H1 (cell line): ENCODE measurements around the gene POLR3C. TPM values are rescaled to one million over a fixed set of nuclear protein-coding genes. Genes with fewer than 3 reads are reported as not detected.
"Not testable (repeated sequence)": the region's sequence is repeated elsewhere in the genome, so short reads cannot be mapped to it uniquely, and the experiment has no call there.

ENCODE experiments used
- CTCF ChIA-PET: fragments of 300-600 bp; sonication (Branson Sonifier 250); formaldehyde crosslinking; loops from one replicate; lab custom pipeline; 2021; ENCODE audit not compliant: partially characterized antibody; lab: Charles Lee
- POLR2A ChIA-PET: fragments of 300-600 bp; sonication (Branson Sonifier 250); formaldehyde crosslinking; loops from one replicate; lab custom pipeline; 2021; ENCODE audit warnings: inconsistent platforms; ENCODE audit not compliant: partially characterized antibody; lab: Charles Lee
- DNase-seq, 2 experiments: peaks; one replicate each; pipeline versions ENCODE4 v3.0.0 to v3.0.0-alpha.2; 2010 to 2022; ENCODE audit warnings: low spot score in 2 of 2, low read depth in 1 of 2, mixed read lengths in 1 of 2
- FAIRE-seq: peaks from 2 replicates; lab custom pipeline; 2011; peaks lifted over from hg19 to GRCh38; lab: Jason Lieb, UNC
- H2AFZ ChIP-seq: 2 replicates; pipeline ENCODE4 v1.8.1; 2012; ENCODE audit warnings: low read length, inconsistent platforms
- H2AK5ac ChIP-seq: 2 replicates; pipeline ENCODE4 v1.6.1; 2013; ENCODE audit warnings: low read depth, low read length
- H2BK120ac ChIP-seq: replicated peaks from 2 replicates; pipeline ENCODE3; 2013; ENCODE audit warnings: low read depth, low read length, inconsistent platforms
- H2BK12ac ChIP-seq: 2 replicates; pipeline ENCODE4 v1.6.1; 2013; ENCODE audit warnings: low read depth, low read length
- H2BK15ac ChIP-seq: 2 replicates; pipeline ENCODE4 v1.6.1; 2013; ENCODE audit warnings: low read length
- H2BK20ac ChIP-seq: 2 replicates; pipeline ENCODE4 v1.6.1; 2013; ENCODE audit warnings: low read length
- H2BK5ac ChIP-seq: 2 replicates; pipeline ENCODE4 v1.6.1; 2013; ENCODE audit warnings: low read depth, low read length
- H3K14ac ChIP-seq: 2 replicates; pipeline ENCODE4 v1.6.1; 2013; ENCODE audit warnings: inconsistent platforms; ENCODE audit not compliant: insufficient read length
- H3K18ac ChIP-seq: 2 replicates; pipeline ENCODE4 v1.6.1; 2013; ENCODE audit warnings: low read length; ENCODE audit errors: extremely low read depth
- H3K23ac ChIP-seq: 2 replicates; pipeline ENCODE4 v1.6.1; 2013; ENCODE audit warnings: inconsistent platforms; ENCODE audit not compliant: insufficient read length
- H3K23me2 ChIP-seq: 2 replicates; pipeline ENCODE4 v1.6.1; 2013; ENCODE audit warnings: low read depth, low read length
- H3K27ac ChIP-seq: 2 replicates; pipeline ENCODE4 v1.6.1; 2011; ENCODE audit warnings: low read depth, low read length, inconsistent platforms
- H3K27me3 ChIP-seq, 4 experiments: replicated peaks in 1 of 4; 1 replicate in 1 of 4; 2 replicates in 3 of 4; pipeline versions ENCODE4 v1.6.1 to v1.8.1; 2011 to 2013; ENCODE audit warnings: low read length in 3 of 4, mild to moderate bottlenecking in 3 of 4, inconsistent platforms in 2 of 4, mixed read lengths in 2 of 4, moderate library complexity in 1 of 4; ENCODE audit not compliant: control insufficient read depth in 3 of 4, insufficient read depth in 3 of 4; ENCODE audit errors: extremely low read depth in 1 of 4
- H3K36me3 ChIP-seq, 4 experiments: 2 replicates each; pipeline versions ENCODE4 v1.6.1 to v1.8.1; 2011 to 2013; ENCODE audit warnings: mild to moderate bottlenecking in 4 of 4, low read length in 3 of 4, moderate library complexity in 2 of 4, control low read depth in 1 of 4, inconsistent platforms in 1 of 4; ENCODE audit not compliant: insufficient read depth in 4 of 4, control insufficient read depth in 2 of 4
- H3K4ac ChIP-seq: replicated peaks from 2 replicates; pipeline ENCODE3; 2013; ENCODE audit warnings: low read length, low read depth, mixed read lengths, inconsistent platforms; ENCODE audit not compliant: insufficient read length
- H3K4me1 ChIP-seq, 4 experiments: replicated peaks in 1 of 4; 1 replicate in 1 of 4; 2 replicates in 3 of 4; pipeline versions ENCODE4 v1.6.1 to v1.8.1; 2011 to 2013; ENCODE audit warnings: low read length in 3 of 4, inconsistent platforms in 2 of 4, mixed read lengths in 1 of 4; ENCODE audit not compliant: insufficient read depth in 4 of 4, control insufficient read depth in 3 of 4
- H3K4me2 ChIP-seq, 2 experiments: 2 replicates each; pipeline versions ENCODE4 v1.6.1 to v1.8.1; 2011 to 2013; ENCODE audit warnings: low read depth in 2 of 2, low read length in 2 of 2, control low read depth in 1 of 2, inconsistent platforms in 1 of 2, mild to moderate bottlenecking in 1 of 2; ENCODE audit not compliant: insufficient read depth in 1 of 2
- H3K4me3 ChIP-seq, 4 experiments: fragments of 200-600, 300-600 bp in 1 of 4; sonication (generic), shearing (Covaris generic), sonication (Bioruptor Twin) in 1 of 4; 2 replicates each; pipeline versions ENCODE4 v1.5.1 to v1.8.1; 2011 to 2016; ENCODE audit warnings: low read length in 4 of 4, low read depth in 3 of 4, control low read depth in 2 of 4, inconsistent platforms in 2 of 4, mild to moderate bottlenecking in 2 of 4, mixed read lengths in 1 of 4, moderate library complexity in 1 of 4; ENCODE audit not compliant: insufficient read depth in 2 of 4; ENCODE audit errors: extremely low read depth in 1 of 4
- H3K56ac ChIP-seq: replicated peaks from 2 replicates; pipeline ENCODE3; 2013; ENCODE audit warnings: low read depth, mild to moderate bottlenecking, mixed read lengths, low read length, inconsistent platforms; ENCODE audit not compliant: insufficient read length
- H3K79me1 ChIP-seq: 2 replicates; pipeline ENCODE4 v1.6.1; 2013; ENCODE audit warnings: low read depth, low read length, control low read depth
- H3K79me2 ChIP-seq, 2 experiments: 2 replicates each; pipeline versions ENCODE4 v1.6.1 to v1.8.1; 2012 to 2013; ENCODE audit warnings: low read length in 2 of 2, mild to moderate bottlenecking in 2 of 2, inconsistent platforms in 1 of 2; ENCODE audit not compliant: insufficient read depth in 2 of 2, control insufficient read depth in 1 of 2
- H3K9ac ChIP-seq, 4 experiments: replicated peaks in 1 of 4; 1 replicate in 1 of 4; 2 replicates in 3 of 4; pipeline versions ENCODE4 v1.6.1 to v1.8.1; 2011 to 2013; ENCODE audit warnings: low read depth in 3 of 4, low read length in 3 of 4, control low read depth in 2 of 4, mild to moderate bottlenecking in 2 of 4, moderate library complexity in 2 of 4, inconsistent platforms in 1 of 4; ENCODE audit errors: extremely low read depth in 1 of 4
- H3K9me3 ChIP-seq, 2 experiments: 2 replicates each; pipeline versions ENCODE4 v1.6.1 to v1.8.1; 2012 to 2013; ENCODE audit warnings: mild to moderate bottlenecking in 2 of 2, moderate library complexity in 2 of 2, control low read depth in 1 of 2, inconsistent platforms in 1 of 2, low read depth in 1 of 2, low read length in 1 of 2, mixed read lengths in 1 of 2; ENCODE audit not compliant: insufficient read depth in 2 of 2
- H4K20me1 ChIP-seq, 2 experiments: replicated peaks in 1 of 2; 2 replicates each; pipeline versions ENCODE3 to v1.8.1; 2011 to 2013; ENCODE audit warnings: inconsistent platforms in 2 of 2, low read length in 2 of 2, mild to moderate bottlenecking in 1 of 2; ENCODE audit not compliant: insufficient read depth in 2 of 2, control insufficient read depth in 1 of 2
- H4K5ac ChIP-seq: 2 replicates; pipeline ENCODE4 v1.6.1; 2013; ENCODE audit warnings: low read length, low read depth, mixed read lengths, inconsistent platforms; ENCODE audit not compliant: insufficient read length
- H4K8ac ChIP-seq: 2 replicates; pipeline ENCODE4 v1.8.0; 2013; ENCODE audit warnings: mild to moderate bottlenecking, moderate library complexity, low read length, inconsistent platforms; ENCODE audit not compliant: insufficient read depth; ENCODE audit errors: extremely low read depth
- H4K91ac ChIP-seq: replicated peaks from 2 replicates; pipeline ENCODE3; 2013; ENCODE audit warnings: low read length, mixed read lengths, inconsistent platforms; ENCODE audit not compliant: insufficient read length
- CTCF ChIP-seq, 3 experiments: IDR thresholded peaks; 1 replicate in 2 of 3; 2 replicates in 1 of 3; pipeline versions ENCODE4 v1.5.1 to v1.6.1; 2011; ENCODE audit warnings: low read length in 3 of 3, mild to moderate bottlenecking in 3 of 3, inconsistent platforms in 2 of 3, low read depth in 1 of 3, moderate library complexity in 1 of 3; ENCODE audit not compliant: insufficient read depth in 1 of 3; ENCODE audit errors: control extremely low read depth in 1 of 3
- HDAC2 ChIP-seq, 2 experiments: fragments of 300-600 bp in 1 of 2; sonication (generic) in 1 of 2; IDR thresholded peaks; 2 replicates each; pipeline ENCODE4 v1.6.1; 2011 to 2012; ENCODE audit warnings: low read depth in 2 of 2, low read length in 2 of 2, mild to moderate bottlenecking in 2 of 2, moderate library complexity in 2 of 2, borderline replicate concordance in 1 of 2, inconsistent platforms in 1 of 2
- MAX ChIP-seq: IDR thresholded peaks from 2 replicates; pipeline ENCODE4 v1.6.1; 2012; ENCODE audit warnings: inconsistent platforms
- PHF8 ChIP-seq: fragments of 200-600 bp; sonication (generic); conservative IDR thresholded peaks from 2 replicates; pipeline ENCODE4 v1.7.1; 2012; ENCODE audit warnings: low read depth, mild to moderate bottlenecking, inconsistent platforms, low read length, moderate library complexity
- RAD21 ChIP-seq, 2 experiments: IDR thresholded peaks in 1 of 2; conservative IDR thresholded peaks in 1 of 2; 2 replicates each; pipeline ENCODE4 v1.6.1; 2011; ENCODE audit warnings: low read depth in 2 of 2, low read length in 2 of 2, improper control_type of control experiment in 1 of 2, inconsistent platforms in 1 of 2, mild to moderate bottlenecking in 1 of 2, moderate library complexity in 1 of 2
- WGBS, 2 experiments: shearing (Covaris generic) in 1 of 2; methylation state at CpG; one replicate each; pipeline versions ENCODE4 v1.1.6 to v1.1.7; 2013 to 2015; ENCODE audit warnings: low lambda C conversion rate in 2 of 2, mixed read lengths in 2 of 2, inconsistent platforms in 1 of 2, low coverage in 1 of 2, missing lambda C conversion rate in 1 of 2; ENCODE audit not compliant: insufficient replicate concordance in 2 of 2, insufficient coverage in 1 of 2, insufficient read length in 1 of 2; ENCODE audit errors: extremely low coverage in 1 of 2, missing lambda C conversion rate in 1 of 2; 5-methylcytosine and 5-hydroxymethylcytosine counted together
- polyA plus RNA-seq, 7 experiments: library from polyadenylated mRNA; depleted of rRNA in 3 of 7; stranded (reverse) in 5 of 7; unstranded in 2 of 7; fragments of >200 nt in 5 of 7; fragments of 200-250 nt in 2 of 7; gene quantifications; 1 replicate in 5 of 7; 2 replicates in 1 of 7; 4 replicates in 1 of 7; pipeline versions ENCODE4 v1.2.1 to v1.2.3, GENCODE V29; 2011 to 2013; ENCODE audit warnings: missing spikeins in 2 of 7, mixed read lengths in 2 of 7
- total RNA-seq: library from RNA; stranded (reverse); fragmentation: NEBNext Ultra II Directional; extraction: Animal tissue kit (Norgen Biotek cat#: 25700); gene quantifications from 2 replicates; pipeline ENCODE4 v1.2.1, GENCODE V29; 2021

The POLR3C gene
- total and polyA plus RNA-seq, 2 of the 8 experiments (the other 6 are each of a cell fraction or from before 2014, with no cell fraction given): 26.8 TPM

GRCh38 chr1:145806844-145807243 lies 17.2 kb upstream of the POLR3C start (continued):
- TF ChIP-seq CTCF (IDR thresholded peaks at IDR 0.05; ENCODE audit: control extremely low read depth in 1 of 3, insufficient read depth in 1 of 3, low read depth in 1 of 3, low read length in 3 of 3) (no peak), HDAC2 (IDR thresholded peaks at IDR 0.05; ENCODE audit: borderline replicate concordance in 1 of 2, low read depth in 2 of 2, low read length in 2 of 2) (no peak), RAD21 (IDR thresholded peaks at IDR 0.05 in 1 of 2, conservative IDR thresholded peaks at IDR 0.05 in 1 of 2; ENCODE audit: low read depth in 2 of 2, low read length in 2 of 2) (no peak), PHF8 (no peak), MAX (no peak)

- H2BK12ac ChIP-seq, H2BK20ac ChIP-seq, H4K20me1 ChIP-seq, H4K8ac ChIP-seq, H3K4me3 ChIP-seq, H3K27ac ChIP-seq, H3K56ac ChIP-seq, H3K18ac ChIP-seq, H3K79me1 ChIP-seq, H3K36me3 ChIP-seq, H2BK5ac ChIP-seq, H3K27me3 ChIP-seq, H3K79me2 ChIP-seq, H3K4ac ChIP-seq, H3K14ac ChIP-seq, H2AK5ac ChIP-seq, H3K9ac ChIP-seq, H3K4me2 ChIP-seq, H4K5ac ChIP-seq, FAIRE-seq, H2BK120ac ChIP-seq, H3K9me3 ChIP-seq, DNase-seq, H2AFZ ChIP-seq, H3K23me2 ChIP-seq, CTCF ChIA-PET, H3K4me1 ChIP-seq, H2BK15ac ChIP-seq, POLR2A ChIA-PET, H4K91ac ChIP-seq, H3K23ac ChIP-seq: not testable (repeated sequence)
- 81% methylated on average over 2 of the region's 6 CpGs; no CpG with 5 or more reads in 1 of the 2 experiments for WGBS, 2 experiments
These were observed 10.8 kb upstream of the POLR3C start for GRCh38 chr1:145812977-145813810.
